Measurements from ENCODE around the gene CHRD.
A peak's percentile ranks its signal among the peaks of the same experiment; 100 is the strongest.
"Not testable (repeated sequence)": the region's sequence is repeated elsewhere in the genome, so short reads cannot be mapped to it uniquely, and the experiment has no call there.

The CHRD gene

GRCh38 chr3:184379358-184380184 lies at the start of gene CHRD:
CHRD (plus strand) TSS chr3:184380054; CDS start chr3:184380319, 265 bp downstream.
- DNase-seq (ENCODE audit: low read depth) = no peak

- DNase-seq (ENCODE audit: low read depth) = no peak
Measured at GRCh38 chr3:184332370-184333090, 47.3 kb upstream of the CHRD start.

- DNase-seq (ENCODE audit: low read depth) = no peak
Measured at GRCh38 chr3:184333190-184333589, 46.7 kb upstream of the CHRD start.

DNA sequence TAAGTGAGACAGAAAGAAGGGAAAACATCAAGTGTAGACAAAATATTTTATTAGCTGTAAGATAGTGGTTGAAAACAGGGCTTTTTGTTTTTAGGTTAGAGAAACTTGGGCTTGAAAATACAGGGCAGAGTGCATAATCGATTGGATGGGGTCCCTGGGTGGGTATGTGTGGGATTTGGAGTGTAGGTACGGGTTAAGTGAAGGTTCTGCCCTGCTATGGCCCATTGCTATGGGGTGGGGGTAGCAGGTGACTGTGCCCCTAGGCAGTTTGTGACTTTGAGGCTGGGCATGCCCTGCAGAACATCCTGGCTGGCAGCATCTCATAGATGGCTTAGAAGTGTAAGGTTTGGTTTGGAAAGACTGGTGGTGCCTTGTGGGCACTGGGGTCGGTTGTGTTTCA lies 46.2 kb upstream of the CHRD start:
- DNase-seq (ENCODE audit: low read depth) = no peak

DNA sequence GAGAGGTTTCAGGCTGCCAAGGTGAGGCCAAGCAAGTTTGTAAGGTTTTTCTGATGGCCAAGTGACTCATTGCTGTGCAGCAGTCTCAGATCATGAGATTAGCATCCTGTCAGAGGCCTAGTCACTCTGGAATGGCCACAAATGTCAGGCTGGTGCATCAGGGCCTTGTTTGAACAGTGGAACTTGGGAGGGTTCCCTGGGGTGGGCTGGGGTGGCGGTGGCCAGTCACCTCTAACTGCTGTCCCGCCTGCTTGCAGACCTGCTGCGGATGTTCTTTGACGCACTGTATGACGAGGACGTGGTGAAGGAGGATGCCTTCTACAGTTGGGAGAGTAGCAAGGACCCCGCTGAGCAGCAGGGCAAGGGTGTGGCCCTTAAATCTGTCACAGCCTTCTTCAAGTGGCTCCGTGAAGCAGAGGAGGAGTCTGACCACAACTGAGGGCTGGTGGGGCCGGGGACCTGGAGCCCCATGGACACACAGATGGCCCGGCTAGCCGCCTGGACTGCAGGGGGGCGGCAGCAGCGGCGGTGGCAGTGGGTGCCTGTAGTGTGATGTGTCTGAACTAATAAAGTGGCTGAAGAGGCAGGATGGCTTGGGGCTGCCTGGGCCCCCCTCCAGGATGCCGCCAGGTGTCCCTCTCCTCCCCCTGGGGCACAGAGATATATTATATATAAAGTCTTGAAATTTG lies 45.2 kb upstream of the CHRD start:
- DNase-seq (ENCODE audit: low read depth) = no peak

- DNase-seq (ENCODE audit: low read depth) = no peak
Measured at GRCh38 chr3:184335291-184335660, 44.6 kb upstream of the CHRD start.

DNA sequence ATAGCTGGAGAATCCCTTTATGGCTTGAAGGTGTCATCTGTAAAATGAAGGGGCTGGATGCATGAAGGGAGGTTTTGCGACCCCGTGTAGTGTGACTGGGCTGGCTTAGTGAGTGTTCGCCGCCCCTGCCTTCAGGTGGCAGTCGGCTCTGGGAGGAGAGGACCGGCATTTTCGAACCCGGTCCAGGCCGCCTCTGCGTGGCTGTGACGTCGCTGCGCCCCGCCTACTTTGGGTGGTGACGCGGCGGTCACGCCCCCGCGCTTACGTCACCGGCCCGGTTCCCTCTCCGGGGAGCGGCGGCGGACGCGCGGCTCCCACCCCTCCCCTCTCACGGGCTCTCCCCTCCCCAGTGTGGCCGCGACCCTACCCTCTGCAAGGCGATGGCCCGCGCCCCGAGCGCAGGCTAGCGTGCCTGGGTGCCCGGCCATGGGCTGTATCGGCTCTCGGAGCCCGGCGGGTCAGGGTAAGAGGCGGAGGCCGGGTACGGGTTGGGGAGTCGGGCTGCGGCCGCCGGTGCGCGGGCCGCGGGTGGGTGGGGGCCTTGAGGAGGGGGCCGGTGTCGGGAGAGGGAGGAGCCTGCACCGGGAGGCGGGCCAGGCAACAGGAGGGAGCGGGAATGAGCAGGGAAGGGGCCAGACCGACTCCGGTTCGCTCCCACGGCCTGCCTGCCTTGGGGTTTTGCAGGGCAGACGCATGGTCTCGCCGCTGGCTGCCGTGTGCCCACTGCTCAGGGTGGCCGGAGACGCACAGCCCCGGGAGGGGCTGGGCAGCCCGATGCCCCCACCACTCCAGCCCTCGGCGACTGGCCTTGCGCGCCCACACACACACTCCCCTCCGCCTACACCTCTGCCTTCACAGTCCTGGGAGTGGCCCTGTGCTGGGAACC lies 44.0 kb upstream of the CHRD start:
- DNase-seq (ENCODE audit: low read depth) = peak; percentile 93

DNA sequence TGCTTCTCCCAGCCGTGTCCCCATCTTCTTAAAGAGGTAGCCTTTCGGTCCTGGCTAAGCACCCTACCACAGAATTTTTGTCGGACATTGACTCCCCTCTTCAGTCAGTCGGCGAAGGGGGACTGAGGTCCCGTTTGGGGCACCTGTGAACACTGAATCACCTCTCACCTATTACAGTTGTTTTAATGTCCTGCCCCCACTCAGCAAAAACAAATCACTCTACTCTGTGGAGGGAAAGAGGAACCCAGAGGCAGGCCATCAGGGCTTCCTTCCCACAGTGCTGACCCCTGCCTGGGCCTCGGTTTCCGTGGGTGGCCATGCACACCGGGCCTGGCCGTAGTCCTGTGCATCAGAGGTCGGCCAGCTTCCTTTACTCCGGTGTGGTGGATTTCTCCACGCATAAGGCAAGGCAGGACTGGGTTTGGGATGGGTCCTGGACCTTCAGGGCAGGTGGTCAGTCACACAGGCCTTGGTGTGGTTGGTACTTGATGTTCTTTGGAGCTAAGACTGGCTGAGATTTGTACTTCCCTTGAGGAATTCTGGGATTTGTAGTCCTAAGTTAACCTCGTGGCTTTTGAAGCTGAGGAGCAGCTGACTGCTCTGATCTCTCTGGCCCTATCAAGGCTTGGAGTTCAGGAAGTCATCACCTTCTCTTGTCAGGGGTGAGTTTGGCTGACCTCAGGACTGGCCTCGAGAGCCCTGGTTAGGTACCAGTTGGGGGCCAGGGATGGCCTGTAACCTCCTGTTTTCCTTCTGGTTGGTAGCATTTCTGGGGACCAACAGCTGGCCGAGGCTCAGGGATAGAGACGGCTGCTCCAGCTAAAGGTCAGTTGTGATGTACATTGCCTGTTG lies 43.1 kb upstream of the CHRD start:
- DNase-seq (ENCODE audit: low read depth) = no peak

DNA sequence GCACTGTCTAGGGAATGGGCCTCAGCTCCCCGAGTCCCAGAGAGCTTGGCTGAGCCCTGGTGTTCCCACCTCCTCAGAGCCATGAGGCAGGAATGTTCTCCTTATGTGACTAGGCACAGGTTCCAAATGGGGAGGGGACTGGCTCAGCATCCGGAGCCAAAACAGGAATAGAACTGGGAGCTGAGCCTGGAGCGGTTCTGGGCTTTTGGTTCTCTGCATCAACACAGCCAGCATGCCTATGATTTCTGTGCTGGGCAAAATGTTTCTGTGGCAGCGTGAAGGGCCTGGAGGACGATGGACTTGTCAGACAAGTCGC lies 42.5 kb upstream of the CHRD start, which contains the start of gene FAM131A:
Gene FAM131A, plus strand, starts transcription at position 202 of the 316 bp plus-strand sequence. Its CDS starts 31 bp downstream, at position 233.
- DNase-seq (ENCODE audit: low read depth) = no peak

GRCh38 chr3:184337981-184338380 lies 41.9 kb upstream of the CHRD start:
- no peak for DNase-seq (ENCODE audit: low read depth)

DNA sequence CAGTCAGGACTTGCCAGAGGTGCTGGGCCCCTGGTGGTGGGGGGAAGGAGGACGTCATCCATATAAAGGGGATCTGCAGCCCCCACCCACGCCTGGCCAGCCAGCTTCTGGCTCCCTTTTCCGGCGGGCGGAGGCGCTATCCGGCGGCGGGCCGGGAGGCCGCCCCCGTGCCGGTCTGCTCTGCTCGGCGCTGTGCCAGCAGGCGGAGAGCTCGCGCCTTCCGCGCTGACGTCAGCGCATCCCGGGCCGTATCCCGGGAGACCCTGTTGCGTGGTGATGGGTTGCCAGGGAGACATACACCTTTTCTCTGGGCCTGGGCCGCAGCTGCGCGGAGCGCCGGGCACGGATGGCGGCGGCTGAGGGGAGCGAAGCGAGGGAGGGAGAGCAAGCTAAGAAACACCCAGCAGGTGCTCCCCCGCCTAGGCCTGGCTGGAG lies 41.3 kb upstream of the CHRD start:
- DNase-seq (ENCODE audit: low read depth) = no peak

- no peak for DNase-seq (ENCODE audit: low read depth)
Measured at GRCh38 chr3:184339001-184339400, 40.9 kb upstream of the CHRD start.

DNA sequence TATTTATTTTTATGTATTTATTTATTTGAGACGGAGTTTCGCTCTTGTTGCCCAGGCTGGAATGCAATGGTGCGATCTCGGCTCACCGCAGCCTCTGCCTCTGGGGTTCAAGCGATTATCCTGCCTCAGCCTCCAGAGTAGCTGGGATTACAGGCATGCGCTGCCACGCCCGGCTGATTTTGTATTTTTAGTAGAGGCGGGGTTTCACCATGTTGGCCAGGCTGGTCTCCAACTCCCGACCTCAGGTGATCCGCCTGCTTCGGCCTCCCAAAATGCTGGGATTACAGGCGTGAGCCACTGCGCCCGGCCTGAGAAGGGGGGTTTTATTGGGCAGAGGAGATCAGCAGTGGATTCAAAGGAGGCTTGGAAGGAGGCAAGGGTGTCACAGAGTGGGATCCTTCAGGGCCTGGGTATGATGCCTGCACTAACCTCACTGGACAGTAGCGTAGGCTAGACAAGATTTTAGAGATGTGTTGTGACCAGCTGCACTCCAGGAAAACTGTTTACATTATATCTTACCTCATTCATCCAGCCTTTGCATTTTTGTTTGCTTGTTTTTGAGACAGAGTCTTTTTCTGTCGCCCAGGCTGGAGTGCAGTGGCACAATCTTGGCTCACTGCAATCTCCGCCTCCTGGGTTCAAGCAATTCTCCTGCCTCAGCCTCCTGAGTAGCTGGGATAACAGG lies 40.3 kb upstream of the CHRD start:
- DNase-seq (ENCODE audit: low read depth) = not testable (repeated sequence)

DNA sequence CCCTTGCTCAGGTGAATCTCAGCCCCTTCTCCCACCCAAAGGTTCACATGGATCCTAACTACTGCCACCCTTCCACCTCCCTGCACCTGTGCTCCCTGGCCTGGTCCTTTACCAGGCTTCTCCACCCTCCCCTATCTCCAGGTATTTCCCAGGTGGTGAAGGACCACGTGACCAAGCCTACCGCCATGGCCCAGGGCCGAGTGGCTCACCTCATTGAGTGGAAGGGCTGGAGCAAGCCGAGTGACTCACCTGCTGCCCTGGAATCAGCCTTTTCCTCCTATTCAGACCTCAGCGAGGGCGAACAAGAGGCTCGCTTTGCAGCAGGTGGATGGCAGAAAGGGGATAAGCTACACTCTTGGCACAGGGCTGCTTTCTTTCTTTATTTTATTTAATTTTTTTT lies 37.9 kb upstream of the CHRD start:
- DNase-seq (ENCODE audit: low read depth) = no peak

- DNase-seq (ENCODE audit: low read depth) = no peak
Measured at GRCh38 chr3:184343200-184343876, 36.5 kb upstream of the CHRD start.

GRCh38 chr3:184344579-184345316 lies 35.1 kb upstream of the CHRD start:
- DNase-seq (ENCODE audit: low read depth) = no peak

DNA sequence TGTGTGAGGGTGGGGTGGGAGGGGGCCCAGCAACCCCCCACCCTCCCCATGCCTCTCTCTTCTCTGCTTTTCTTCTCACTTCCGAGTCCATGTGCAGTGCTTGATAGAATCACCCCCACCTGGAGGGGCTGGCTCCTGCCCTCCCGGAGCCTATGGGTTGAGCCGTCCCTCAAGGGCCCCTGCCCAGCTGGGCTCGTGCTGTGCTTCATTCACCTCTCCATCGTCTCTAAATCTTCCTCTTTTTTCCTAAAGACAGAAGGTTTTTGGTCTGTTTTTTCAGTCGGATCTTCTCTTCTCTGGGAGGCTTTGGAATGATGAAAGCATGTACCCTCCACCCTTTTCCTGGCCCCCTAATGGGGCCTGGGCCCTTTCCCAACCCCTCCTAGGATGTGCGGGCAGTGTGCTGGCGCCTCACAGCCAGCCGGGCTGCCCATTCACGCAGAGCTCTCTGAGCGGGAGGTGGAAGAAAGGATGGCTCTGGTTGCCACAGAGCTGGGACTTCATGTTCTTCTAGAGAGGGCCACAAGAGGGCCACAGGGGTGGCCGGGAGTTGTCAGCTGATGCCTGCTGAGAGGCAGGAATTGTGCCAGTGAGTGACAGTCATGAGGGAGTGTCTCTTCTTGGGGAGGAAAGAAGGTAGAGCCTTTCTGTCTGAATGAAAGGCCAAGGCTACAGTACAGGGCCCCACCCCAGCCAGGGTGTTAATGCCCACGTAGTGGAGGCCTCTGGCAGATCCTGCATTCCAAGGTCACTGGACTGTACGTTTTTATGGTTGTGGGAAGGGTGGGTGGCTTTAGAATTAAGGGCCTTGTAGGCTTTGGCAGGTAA lies 34.3 kb upstream of the CHRD start:
- DNase-seq (ENCODE audit: low read depth) = no peak

All from stimulated activated CD8-positive, alpha-beta memory T cell treated with anti-CD3 and anti-CD28 coated beads, Interleukin-15, amount 100 ng/mL, for 24 hours (primary cell).